Mesenteric fat pad (tissue), 1 donor: ENCODE measurements around the gene ELP4. TPM values are rescaled to one million over a fixed set of nuclear protein-coding genes. Genes with fewer than 3 reads are reported as not detected.
"Not testable (repeated sequence)": the region's sequence is repeated elsewhere in the genome, so short reads cannot be mapped to it uniquely, and the experiment has no call there.

Experiments
- DNase-seq: peaks from one replicate; pipeline ENCODE4 v3.0.0-alpha.2; 2020; ENCODE audit warnings: low spot score
- total RNA-seq: library from RNA; stranded (reverse); fragmentation: NEBNext Ultra II Directional; extraction: Animal tissue kit (Norgen Biotek cat#: 25700); gene quantifications from one replicate; pipeline ENCODE4 v1.2.1, GENCODE V29; 2021
- donor health status: DM: yes; HTN: yes; CAD: no.

Gene ELP4
- total RNA-seq, 1 donor from 2014 or later, result 16.4 TPM

DNA sequence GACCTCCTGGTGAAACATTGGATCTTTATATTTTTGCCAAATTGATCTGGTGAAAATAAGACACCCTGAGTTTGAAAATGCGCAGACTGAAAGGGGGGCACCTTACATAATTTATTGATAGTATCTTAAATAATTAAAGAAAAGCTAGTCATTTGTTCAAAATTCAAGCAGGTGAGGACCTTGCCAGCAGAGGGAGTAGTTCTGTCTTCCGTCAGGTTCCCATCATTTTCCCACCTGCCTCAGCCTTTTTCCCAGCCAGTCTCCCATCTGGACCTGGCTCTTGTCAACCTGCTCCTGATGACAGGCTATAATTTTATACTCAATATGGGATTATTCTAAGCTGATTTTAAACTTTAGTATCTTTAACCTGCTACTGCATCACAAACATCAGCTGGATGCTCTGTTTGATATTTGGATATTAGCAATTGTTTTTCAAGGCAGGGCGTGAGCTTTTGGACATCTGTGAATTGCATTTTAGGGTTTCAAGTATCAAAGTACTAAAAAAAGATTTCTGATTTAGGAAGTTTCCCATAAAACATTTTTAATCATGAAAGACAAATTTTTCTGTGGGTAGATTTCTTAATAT, 132.0 kb downstream of the ELP4 start:
- no peak for DNase-seq

DNA sequence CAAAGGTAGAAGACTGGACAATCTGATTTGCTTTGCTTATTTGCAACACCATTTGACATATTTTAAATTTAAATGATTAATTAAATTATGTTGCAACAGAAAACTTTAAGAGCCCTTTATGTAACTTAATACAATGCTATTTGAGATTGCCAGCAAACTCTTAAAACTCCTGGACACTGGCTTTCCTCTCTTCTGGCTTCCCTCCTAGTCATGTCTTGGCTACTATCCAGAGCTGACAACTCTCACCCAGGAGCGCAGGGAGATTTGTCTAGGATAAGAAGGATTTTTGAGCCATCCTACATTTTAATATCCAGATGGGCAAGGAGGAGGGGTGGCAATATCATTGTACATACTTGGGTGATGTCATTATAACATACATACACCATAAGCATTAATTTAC, 134.3 kb downstream of the ELP4 start:
- no peak for DNase-seq

DNA sequence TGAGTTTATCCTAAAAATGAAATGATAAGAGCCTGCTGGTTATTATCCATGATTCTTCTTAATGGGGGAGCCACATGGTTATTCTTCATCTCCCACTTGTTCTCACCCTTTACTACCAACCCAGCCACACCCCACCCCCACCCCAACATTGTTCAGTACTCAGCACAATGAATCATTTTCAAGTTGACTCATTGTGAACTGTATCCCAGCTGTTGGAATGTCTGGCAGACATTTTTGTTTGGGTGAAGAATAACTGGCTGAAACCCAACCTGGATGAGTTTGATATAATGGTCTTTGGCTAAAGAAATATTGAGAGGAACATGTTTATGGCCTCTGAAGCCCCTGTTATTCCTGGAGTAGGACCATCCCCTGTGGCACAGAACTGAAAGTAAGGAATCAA, 136.2 kb downstream of the ELP4 start:
- no peak for DNase-seq

- DNase-seq, result no peak
These were observed 136.6 kb downstream of the ELP4 start for GRCh38 chr11:31646216-31646615.

DNA sequence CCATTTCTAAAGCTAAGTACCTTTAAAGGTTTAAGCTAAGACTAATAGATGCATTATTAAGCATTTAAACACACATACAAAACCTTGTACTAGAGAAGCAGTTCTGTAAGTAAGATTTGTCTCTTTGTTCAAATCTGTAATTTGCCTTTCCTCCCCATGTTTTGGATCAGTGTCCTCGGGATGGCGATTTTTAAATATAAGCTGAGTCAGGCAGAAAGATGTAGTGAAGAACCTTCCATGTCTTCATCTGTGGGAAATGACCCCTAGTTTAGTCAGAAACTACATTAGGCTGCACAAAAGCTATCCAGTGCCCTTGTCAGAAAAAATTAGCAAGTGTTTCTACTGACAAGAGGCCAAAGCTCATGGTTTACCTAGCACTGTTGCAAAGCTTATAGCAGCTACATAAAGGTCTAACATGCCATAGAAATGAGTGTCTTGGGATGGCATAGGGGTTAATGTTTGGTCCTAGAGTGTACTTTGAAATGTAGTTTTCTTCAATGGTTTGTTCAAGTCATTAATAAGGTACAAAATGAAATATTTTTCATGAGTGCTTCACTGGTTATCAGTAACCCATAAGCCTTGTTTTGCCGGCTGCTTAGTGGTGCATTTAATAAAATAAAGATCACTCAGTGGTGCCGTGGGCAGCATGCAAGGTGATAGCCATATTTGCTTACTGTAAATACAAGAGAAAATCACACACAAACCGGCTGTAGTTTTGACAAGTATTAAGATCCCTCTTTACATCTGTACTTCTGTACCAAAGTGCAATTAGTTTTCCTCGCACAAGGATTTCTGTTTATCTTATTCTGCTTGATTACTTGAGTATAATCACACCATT, 139.8 kb downstream of the ELP4 start:
- no peak for DNase-seq

DNA sequence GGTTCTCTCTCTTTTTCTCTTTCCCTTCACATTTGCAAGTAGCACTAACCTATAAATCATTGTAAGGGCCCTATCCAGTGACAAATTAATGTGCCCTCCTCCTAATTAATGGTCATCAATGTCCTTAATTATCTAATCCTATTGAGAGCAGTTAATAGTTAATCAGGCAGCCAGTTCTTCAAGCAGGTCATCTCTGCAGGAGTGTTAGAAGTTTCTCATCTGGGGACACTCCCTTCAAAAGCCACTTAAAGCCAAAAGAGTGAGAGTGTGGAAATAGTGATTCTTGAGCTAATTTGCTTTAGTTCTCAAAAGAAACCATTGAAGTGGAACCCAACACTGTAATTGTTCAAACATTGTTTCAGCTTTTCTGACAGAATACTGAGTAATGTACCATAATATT, 141.6 kb downstream of the ELP4 start:
- DNase-seq, result no peak

GRCh38 chr11:31651822-31652221, 142.3 kb downstream of the ELP4 start:
- no peak for DNase-seq

GRCh38 chr11:31652528-31652927, 143.0 kb downstream of the ELP4 start:
- no peak for DNase-seq

- no peak for DNase-seq
These were observed 145.9 kb downstream of the ELP4 start for GRCh38 chr11:31655483-31655882.

DNA sequence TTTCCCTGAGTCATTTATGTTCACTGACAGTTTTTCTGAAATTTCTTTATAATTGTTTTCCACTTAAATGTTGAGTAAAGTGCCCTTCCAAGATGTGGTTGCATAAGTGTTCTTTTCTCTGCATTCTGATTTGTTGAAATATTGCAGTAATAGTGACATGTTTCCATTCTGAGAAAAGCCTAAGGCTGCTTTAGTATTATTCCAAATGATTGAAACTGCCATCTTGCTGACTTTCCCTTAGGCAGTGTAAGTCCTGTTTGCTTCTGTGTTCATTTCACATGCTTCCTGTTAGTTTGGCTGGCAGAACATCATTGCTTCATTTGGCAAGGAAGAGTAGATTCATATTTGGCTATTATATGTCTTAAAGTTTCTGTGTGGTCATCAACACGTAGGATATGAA, 146.5 kb downstream of the ELP4 start:
- no peak for DNase-seq

DNA sequence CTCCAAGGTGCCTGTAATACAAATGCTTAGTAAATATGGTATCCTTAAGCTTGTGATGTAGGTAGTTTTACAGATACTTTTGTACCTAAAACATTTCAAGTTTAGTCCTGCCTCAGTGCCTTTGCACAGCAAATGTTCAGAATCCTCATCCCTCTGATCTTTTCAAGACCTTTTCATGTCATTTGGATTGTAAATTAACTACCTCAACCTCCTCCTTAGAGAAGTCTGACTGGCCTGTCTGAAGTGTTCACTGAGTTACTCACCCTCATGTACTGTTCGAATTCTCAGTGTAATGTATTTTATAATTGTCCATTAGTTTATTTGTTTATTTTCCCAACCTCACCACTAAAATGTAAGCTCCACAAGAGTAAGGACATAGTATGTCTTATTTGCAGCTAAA, 147.5 kb downstream of the ELP4 start:
- no peak for DNase-seq

- no peak for DNase-seq
These were observed 154.6 kb downstream of the ELP4 start for GRCh38 chr11:31664129-31664528.

DNA sequence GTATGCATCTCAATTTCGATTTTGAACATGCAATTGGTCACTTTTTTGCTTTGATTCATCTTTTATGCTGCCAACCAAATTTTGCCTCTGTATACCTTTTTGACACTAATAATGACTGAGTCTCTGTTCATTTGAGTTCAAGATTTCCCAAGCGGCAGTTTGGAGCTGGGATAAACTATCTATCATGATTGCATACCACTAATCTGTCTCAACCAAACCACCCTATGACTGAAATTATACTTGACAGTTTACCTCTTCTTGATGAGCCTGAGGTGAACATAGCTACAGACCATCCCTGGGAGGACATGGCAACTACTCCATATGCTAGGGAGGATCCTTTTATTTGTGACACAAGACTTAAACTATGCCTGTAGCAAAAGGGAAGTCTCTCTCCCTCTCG, 155.4 kb downstream of the ELP4 start:
- no peak for DNase-seq

GRCh38 chr11:31671681-31672080, 162.1 kb downstream of the ELP4 start:
- no peak for DNase-seq

DNA sequence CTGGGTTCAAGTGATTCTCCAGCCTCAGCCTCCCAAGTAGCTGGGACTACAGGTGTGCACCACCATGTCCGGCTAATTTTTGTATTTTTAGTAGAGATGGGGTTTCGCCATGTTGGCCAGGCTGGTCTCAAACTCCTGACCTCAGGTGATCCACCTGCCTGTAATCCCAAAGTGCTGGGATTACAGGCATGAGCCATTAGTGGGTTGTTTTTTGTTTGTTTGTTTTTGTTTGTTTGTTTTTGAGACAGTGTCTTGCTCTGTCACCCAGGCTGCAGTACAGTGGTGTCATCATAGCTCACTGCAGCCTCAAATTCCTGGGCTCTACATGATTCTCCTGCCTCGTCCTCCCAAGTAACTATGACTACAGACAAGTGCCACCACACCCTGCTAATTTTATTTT, 163.5 kb downstream of the ELP4 start:
- DNase-seq, result not testable (repeated sequence)

GRCh38 chr11:31676280-31676982, 166.9 kb downstream of the ELP4 start:
- no peak for DNase-seq

GRCh38 chr11:31680770-31681169, 171.2 kb downstream of the ELP4 start:
- DNase-seq, result no peak

DNA sequence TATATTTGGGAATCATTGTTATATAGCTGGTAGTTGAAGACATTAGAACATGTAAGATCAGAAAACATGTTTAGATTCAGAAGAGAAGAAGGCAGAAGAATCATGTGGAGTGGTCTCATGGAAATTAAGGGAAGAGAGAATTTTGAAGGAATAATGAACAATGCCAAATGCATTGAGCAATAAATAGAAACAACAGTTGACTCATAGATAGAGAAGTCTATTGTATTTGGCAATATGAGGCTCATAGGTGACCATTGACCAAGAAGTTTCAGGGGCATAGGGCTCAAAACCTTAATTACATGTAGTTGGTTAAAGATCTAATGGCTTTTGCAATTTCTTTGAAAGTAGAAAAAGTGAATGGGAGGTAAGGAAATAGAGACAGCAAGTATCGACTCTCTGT, 177.7 kb downstream of the ELP4 start:
- no peak for DNase-seq

DNA sequence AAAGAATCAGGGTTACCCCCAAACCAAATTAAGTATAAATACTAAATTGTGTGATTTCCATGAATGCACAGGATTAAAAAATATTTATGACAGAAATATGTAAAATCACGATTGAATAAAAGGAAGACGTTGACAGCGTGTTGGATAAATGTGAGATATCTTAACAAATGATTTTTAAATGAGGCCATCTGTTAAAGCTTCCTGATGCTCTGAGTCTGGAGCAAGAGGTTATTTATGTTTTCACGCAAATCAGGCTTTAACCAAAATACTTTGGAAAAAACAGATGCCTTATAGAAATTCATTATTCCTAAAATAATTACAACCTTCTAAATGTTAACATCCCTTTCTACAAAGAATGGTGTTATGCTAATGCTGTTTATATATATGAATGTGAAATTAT, 178.3 kb downstream of the ELP4 start:
- DNase-seq, result no peak

- no peak for DNase-seq
These were observed 180.0 kb downstream of the ELP4 start for GRCh38 chr11:31689559-31689958.

DNA sequence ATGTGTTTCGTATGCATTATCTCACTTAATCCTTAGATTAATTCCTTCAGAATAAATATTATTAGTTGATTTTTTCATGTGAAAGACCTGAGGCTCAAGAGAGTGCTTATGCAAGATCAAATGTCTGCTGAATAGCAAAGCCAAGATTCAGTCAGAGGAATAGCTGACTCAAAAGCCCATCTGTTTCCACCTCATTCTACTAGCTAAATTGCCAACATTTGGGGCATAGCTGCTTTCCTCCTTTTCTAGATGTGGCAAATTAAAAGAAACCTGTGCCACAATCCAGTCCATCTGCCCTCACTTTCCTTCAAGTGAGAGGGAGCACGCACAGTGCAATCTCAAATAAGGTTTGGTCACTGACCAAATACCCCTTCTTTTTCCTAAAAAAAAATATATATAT, 180.5 kb downstream of the ELP4 start:
- DNase-seq, result no peak

DNA sequence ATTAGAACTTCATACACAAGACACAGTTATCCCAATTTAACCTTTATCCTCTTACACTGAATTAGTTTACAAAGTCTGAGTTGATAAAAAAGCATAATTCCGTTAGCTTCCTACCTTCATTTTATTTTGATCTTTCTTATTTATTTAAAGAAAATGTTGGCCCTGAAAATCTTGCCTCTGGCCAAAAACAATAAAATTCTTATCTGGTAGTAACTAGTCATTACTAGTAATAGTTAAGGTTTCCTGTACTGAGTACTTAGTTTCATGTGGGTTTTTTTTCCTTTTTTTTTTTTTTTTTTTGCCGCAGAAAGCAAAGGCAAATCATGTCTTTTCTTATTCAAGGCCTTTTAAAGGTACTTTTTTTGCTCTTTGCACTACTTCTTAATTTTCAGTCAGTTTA, 180.9 kb downstream of the ELP4 start:
- no peak for DNase-seq

- DNase-seq, result no peak
These were observed 182.9 kb downstream of the ELP4 start for GRCh38 chr11:31692466-31692865.
